Non-pigmented ciliary epithelial cell (primary cell): ENCODE data around the gene ZBTB16.

Experiments used
- DNase-seq: peaks from one replicate; pipeline ENCODE4 v3.0.0-alpha.2; 2010; ENCODE audit warnings: low read depth

Gene ZBTB16

DNA sequence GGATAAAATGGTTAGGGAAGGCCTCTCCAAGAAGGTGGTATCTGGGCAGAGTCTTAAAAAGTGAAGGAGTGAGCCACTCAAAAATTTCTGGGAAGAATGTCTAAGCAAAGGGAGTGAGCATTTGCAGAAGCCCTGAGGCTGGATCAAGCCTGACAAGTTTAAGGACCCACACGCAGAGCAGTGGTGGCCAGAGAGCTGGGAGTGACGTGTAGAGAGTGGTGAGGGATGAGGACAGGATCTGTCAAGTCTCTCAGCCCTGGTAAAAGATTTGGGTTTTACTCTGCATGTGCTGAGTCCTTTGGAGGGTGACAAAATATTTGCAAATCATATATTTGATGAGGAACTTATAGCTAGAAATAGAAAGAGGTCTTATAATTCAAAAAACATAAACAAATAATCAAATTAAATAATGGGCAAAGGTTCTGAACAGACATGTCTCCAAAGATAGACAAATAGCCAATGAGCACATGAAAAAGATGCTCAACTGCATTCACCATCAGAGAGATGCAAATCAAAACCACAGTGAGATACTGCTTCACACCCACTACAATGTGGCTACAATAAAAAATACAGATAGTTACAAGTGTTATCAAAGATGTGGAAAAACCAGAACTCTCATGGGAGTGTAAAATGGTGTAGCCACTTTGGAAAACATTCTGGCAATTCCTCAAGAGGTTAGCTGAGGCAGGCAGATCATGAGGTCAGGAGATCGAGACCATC lies 129.5 kb downstream of the ZBTB16 start:
- no peak for DNase-seq

DNA sequence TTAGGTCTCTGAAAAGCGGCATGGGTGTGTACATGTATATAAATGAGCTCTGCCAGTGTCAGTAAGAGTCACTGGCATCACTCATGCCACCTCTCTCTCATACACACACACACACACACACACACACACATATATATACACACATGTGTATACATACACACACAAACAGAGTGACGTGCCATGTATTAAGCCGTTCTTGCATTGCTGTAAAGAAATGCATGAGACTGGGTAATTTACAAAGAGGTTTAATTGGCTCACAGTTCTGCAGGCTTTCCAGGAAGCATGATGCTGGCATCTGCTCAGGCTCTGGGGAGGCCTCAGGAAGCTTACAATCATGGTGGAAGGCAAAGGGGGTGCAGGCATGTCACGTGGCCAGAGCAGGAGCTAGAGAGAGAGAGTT lies 131.1 kb downstream of the ZBTB16 start:
- DNase-seq, result no peak

DNA sequence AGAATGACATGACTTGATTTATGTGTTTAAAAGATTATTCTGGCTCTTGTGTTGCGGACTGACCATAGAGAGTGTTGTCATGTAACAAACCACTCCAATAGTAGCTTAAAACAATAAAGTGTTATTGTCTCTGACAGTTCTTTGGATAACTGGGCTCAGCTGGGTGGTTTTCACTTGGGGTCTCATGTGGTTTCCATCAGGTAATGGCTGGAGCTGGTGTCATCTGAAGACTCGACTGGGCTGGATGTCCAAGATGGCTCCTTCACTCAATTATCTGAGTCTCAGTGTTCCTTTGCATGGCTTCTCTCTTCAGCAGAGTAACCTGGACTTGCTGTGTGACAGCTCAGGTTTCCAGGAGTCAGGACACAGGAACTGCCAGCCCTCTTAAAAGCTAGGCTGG lies 132.4 kb downstream of the ZBTB16 start:
- DNase-seq, result no peak

DNA sequence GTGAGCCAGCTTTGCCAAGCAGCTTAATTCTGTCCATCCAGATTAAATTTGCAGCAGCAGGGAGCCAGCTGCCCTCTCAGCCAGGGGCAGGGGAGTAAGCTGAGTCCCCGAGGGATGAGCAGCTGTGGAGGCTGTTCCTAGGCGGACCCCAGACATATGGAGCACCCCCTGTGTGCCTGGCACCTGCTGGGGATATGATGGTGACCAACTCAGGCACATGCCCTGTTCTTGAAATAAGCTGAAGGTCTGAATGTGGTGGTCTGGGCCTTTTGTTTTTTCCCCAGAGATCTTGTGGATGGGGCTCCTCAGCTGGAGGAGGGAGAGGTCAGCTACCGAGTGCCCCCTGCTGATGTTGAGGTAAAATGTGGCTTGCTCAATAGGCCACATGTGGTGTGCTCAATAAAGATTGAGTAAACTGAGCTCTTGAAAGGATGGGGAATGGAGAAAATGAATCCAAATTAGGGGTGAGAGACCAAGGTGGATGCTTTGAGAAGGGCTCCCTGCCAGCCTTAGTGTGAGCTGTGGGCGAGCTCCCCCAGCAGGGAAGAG lies 133.4 kb downstream of the ZBTB16 start:
- DNase-seq, result no peak

- DNase-seq, result no peak
These were observed 134.5 kb downstream of the ZBTB16 start for GRCh38 chr11:114193730-114194679.

DNA sequence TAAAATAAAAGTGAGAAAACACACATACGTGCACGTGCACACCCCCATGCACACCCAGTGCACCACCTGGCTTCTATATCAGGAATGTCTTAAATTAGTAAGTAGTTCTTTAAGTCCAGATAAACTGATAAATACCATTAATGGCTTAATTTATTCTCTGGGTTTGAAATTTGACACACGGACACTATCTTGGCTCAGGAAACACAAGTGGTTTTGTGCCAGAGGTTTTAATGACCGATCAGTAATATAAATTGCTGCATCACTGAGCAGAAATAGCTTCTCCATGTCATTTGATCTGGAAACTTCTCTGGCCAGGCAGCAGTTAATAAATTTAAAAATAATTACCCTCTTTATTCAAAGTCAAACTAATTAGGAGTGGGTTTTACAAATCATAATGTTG lies 135.2 kb downstream of the ZBTB16 start:
- no peak for DNase-seq

- no peak for DNase-seq
These were observed 135.6 kb downstream of the ZBTB16 start for GRCh38 chr11:114195151-114195550.

- no peak for DNase-seq
These were observed 136.6 kb downstream of the ZBTB16 start for GRCh38 chr11:114195981-114196731.

DNA sequence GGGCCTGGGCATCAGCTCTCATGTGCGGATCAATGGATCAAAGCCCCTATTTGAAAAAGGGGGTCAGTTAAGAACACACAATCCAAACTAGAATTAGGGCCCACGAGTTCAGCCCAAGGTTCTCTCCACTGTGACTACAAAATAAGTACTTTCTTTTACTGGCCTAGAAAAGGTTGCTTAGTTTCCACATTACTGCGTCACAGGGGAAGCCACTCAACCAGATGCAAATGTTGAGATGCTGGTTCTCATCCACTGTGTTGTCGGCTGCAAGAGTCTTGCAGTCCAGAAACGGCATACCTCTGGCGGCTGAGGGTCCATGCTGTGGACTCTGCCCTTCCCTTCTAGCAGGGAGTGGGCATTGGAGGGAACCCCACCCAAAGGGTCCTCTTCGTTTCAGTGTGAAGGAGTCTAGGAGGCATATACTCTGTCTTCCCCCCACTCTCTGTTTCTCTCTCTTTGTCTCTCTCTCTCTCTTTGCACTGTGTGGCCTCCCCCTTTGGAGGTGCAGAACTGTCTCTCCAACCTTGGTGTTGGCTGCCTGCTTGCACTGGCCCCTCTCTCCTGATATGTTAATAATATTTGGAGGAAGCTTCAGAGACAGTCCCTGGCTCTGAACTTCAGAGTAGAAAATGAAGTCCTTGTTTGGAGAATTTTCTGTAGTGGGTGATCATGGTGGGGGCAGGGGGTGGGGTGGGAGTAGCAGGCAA lies 137.6 kb downstream of the ZBTB16 start:
- DNase-seq, result no peak

GRCh38 chr11:114197799-114198500 lies 138.4 kb downstream of the ZBTB16 start:
- DNase-seq, result peak; percentile 82

DNA sequence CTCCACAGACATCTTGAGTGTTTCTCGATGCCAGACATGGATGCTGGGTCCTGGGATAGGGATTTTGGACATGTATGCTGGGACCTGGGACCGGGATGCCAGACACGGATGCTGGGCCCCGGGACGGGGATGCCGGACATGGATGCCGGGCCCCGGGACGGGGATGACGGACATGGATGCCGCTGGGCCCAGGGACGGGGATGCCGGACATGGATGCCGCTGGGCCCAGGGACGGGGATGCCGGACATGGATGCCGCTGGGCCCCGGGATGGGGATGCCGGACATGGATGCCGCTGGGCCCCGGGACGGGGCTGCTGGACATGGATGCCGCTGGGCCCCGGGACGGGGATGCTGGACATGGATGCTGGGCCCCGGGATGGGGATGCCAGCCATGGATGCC lies 139.5 kb downstream of the ZBTB16 start:
- DNase-seq, result no peak

GRCh38 chr11:114200351-114201133 lies 141.0 kb downstream of the ZBTB16 start:
- DNase-seq, result no peak

- DNase-seq, result no peak
These were observed 141.7 kb downstream of the ZBTB16 start for GRCh38 chr11:114201219-114201618.

DNA sequence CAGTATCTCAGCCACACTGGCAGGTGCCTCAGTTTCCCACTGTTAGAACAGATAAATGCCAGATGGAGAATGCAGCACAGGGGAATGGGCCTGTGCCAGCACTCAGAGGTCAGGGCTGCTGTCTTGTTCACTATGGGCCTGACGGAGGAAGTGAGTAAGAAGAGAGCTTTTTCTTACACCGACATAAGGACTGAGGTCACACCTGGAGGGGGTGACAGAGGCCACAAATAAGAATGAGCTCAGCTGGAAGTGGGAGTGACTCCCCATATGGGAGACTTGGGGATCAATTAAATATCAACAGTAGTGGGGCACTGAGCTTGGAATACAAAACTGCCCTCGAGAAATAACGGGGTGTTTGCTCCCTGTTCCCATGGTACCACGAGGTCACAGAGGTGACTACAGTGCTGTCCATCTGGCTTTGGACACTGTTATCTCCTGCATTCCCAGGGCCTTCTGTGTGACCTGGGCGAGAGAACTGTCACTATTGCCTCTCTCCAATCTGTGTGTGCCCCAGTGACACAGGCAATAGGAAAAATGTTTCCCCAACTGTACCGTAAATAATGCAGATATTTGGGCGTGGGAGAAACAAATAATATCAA lies 142.6 kb downstream of the ZBTB16 start:
- DNase-seq, result no peak

GRCh38 chr11:114207096-114207495 lies 147.6 kb downstream of the ZBTB16 start:
- DNase-seq, result no peak

DNA sequence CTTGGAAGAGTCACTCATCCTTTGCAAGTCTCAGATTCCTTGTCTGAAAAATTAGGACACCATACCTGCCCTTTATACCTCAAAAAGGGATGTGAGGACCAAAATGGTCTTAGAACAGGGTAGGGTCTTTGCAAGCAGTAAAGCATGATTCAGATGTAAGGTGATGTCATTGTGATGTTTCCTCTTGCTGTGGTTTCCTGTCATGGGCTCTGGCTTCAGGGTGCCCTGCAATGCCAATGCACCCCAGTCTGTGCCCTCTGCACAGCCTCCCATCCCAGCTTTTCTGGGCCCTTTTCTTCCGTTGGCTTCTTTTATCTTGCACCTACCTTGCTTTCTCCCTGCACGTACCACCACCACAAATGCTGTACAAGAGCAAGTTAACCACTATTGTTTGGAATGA lies 148.9 kb downstream of the ZBTB16 start:
- DNase-seq, result no peak

- no peak for DNase-seq
These were observed 149.8 kb downstream of the ZBTB16 start for GRCh38 chr11:114209343-114209742.

DNA sequence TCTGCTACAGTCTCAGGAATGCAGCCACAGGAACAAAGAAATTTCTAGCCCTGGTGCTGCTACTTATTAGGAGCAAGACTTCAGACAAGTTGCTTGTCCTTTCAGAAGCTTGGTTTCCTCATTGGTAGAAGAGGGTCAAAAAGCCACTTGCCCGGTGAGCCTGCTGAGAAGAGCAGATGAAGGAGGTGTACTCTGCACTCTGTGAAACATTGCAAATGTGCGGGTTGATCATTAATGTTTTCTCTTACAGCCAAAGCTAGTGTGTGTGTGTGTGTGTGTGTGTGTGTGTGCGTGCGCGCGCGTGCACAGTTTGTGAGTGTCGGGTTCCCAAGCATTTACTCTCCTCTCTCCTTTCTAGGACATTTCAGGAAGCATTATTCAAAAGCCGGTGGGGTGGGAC lies 150.4 kb downstream of the ZBTB16 start:
- no peak for DNase-seq

- DNase-seq, result no peak
These were observed 152.1 kb downstream of the ZBTB16 start for GRCh38 chr11:114211444-114212121.
